GM18861 (cell line): ENCODE measurements around the gene NCOR1.

Experiments
- ATAC-seq: cut with Tn5 transposase; IDR thresholded peaks from one replicate; pipeline ENCODE4 v1.9.1; 2021; ENCODE audit not compliant: unreplicated experiment

NCOR1 gene

DNA sequence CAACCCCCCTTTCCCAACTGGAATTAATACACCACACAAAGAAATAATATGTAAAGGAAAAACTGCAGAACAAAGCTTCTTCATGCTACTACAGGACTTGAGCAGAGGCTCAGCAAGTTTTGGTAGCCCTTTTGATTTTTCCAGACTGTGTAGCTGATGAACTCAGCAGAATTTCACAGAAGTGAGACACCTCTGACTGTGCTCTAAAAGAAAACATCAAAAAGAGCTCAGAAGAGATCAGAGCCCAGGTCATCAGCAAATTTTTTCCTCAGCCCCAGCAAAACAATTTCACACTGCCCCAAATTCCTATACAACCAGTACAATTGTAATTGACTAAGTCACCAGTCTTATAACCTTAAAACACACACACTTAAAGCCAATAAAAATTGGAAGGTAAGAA is 177.7 kb downstream of the NCOR1 start:
- ATAC-seq: no peak

DNA sequence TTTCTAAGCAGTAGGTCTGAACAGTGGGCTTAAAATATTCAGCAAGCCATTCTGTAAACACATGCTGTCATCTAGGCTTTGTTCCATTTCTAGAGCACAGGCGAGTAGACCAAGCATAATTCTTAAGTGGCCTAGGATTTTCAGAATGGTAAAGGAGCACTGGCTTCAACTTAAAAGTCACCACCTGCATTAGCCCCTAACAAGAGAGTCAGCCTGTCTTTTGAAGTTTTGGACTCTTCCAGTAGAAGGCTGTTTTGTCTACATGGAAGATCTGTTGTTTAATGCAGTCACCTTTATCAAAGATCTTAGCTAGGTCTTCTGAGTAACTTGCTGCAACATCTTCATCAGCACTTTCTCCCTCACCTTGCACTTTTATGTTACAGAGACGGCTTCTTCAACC is 179.1 kb downstream of the NCOR1 start:
- ATAC-seq: no peak

DNA sequence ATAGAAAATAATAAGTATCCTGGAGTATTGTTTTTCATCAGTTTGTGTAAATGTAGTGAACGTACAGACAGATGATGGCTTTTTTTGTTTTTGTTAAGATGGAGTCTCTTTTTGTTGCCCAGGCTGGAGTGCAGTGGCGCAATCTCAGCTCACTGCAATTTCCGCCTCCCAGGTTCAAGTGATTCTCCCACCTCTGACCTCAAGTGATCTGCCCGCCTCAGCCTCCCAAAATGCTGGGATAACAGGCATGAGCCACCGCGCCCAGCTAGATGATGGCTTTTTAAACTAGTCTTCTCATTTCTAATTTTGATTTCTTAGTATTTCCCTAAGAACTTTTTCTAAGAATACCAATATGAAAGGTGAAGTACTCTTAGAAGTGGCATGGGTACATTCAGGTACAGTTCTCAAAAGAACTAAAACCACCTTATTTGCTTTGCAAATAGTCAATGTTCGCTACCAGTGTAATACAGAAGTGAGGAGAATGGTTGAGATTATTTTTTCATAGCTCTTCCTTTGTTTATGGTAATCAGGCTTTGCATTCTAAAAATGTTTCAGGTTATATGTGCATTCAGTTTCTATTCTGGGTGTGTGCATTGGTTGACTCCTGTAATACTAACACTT is 181.5 kb downstream of the NCOR1 start:
- ATAC-seq: no peak

DNA sequence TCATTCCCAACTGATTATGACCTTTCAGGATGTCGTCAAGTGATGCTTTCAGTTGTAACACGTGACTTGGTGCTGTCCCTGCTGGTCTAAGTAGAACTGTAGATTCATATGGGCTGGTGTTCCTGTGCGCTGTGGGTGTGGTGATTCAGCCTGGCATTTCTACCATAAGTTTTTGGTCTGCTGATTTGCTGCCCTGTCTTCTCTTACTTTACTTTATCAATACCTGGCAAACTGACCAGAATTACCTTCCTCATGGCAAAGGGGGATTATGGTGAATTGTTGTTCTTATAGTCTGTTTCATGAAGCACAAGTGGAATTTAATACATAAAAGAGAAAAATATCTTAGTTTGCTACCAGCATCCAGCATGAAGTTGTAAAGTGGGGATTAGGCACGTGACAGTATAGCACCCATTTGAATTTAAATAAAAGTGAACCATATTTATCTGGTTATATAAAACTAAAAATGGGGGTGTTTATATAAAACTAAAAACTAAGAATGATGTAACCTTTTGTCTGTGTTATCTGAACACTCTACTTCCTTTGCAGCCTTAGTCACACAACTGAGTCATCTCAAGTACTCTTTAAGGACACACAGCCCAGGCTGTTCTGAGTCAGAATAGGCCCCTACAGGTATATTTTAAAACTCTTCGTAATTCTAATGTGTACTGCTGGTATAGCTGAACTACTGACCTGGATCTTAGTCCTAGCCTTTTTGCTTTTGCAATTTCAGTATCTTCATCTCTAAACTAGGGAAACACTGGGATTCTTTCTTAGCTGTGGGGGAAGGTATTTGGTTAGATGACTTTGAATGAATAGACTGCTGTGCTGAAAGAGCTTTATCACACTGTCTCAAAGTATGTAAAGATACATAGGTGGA is 187.4 kb downstream of the NCOR1 start:
- peak; percentile 81 for ATAC-seq

DNA sequence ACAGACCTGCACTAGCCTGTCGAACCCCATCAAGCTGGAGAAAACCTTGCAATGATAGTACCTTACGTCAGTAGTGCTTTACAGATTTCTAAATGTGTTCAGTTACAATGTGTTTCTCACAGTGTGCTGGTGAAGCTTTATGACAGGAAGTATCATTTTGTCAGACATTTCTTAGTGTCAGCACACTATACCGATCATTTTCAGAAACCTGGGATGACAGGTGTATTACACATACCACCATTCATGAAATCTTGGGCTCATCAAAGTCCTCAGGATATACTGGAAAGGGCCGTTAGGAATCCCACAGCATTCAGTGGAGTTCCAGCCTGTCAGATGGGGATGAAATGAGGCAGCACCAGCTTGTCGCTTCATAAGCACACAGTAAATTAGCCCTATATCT is 188.4 kb downstream of the NCOR1 start:
- ATAC-seq: no peak

DNA sequence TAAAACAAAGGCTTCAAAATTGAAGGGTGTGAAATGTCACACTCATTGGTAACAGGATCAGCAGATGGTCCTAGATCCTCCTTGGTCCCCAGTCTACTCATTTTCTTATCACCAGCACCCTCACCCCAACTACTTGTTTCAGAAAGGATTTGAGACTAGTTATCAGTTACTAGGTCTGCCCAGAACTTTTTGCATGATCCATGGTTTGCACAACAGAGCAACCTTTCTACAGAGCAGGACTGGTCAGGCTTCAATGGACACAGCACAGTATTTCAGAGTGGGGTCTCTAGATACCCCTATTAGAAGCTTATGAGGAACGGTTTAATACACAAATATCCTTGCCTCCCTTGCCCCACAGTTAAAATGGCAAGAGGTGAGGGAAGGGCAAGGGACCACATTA is 190.1 kb downstream of the NCOR1 start:
- no peak for ATAC-seq

DNA sequence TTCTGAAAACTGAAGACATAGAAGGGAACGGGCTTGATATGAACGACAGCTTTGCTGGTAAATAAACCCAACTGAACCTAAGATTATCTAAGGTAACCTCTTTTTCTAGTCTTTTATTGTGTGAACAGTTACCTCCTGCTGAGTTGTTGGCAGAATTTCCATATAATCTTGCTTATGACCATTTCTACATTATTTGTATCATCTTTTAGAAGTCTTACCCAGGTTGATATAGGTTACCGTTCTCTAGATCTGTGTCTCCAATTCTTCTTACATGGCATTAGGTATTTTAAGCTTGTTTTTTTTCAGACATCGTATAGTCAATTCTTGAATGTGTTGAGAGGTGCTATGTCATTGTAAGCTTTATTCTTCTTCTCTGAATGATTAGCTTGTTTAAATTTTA is 191.5 kb downstream of the NCOR1 start:
- ATAC-seq: no peak

DNA sequence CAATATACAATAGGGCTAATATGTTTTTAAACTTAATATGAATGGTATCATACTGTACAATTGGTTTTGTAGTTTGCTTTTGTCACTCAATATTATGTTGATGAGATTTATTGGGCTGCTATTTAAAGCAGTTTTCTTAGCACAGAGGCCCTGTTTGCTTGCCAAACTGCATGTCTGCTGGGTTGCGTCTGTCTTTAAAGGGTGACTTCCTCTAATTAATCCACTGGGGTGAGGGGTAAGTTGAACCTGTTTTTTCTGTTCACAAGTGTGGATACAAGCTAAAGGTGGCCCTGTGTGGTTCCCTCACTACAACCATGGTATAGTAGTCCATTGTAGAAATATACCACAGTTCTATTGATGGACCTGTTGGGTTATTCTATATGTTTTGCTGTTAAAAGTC is 196.0 kb downstream of the NCOR1 start:
- no peak for ATAC-seq

DNA sequence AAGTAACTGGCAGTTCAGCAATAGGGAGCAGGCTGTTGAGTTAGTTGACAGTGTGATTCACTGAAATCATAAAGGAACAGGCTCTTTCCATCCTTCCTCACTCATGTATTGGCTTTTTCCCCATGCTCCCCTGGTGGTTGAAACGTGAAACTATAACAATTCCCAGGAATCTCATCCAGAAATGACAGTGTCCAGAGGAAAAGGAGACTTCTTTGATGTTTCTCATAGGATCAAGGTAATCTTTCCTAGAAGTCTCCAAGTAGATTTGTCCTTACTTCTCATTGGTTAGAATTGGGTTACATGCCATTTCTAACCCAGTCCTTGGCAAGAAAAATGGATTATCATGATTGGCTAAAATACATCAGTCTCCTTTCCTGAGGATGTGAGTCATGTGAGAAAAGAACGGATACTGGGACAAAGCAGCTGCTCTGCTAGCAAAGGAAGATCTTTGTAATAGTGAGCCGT is 201.4 kb downstream of the NCOR1 start:
- ATAC-seq: no peak

DNA sequence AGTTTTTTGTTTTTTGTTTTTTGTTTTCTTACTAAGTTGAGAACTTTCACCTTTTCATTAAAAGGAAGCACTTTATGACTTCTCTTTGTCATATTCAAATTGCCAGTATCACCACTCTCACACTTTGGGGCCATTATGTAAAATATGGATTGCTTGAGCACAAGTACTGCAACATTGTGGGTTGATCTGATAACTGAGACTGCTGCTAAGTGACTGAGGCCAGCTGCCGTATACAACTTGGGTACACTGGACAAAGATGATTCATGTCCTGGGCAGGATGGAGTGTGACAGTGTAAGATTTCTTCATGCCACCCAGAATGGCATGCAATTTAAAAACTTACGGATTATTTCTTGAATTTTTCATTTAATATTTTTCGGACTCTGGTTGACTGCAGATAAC is 207.9 kb downstream of the NCOR1 start:
- ATAC-seq: no peak

DNA sequence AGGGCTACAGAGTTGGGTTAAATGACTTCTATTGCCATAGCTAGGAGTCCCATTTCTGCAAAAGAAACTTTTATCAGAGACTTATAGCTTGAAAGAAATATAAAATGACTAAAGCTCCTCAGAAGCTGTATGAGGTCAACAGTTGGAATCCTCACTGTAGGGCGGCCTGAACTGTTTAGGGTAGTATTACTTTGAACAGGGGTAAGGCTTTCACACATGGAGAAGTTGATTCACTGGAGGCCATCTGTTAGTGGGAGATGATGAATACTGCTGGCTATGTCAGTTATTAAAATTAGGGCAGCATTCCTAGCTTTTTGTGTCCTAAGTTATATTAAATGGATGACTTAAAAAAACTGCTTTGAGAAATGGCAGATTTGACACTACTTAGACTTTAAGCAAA is 209.7 kb downstream of the NCOR1 start:
- ATAC-seq: no peak

DNA sequence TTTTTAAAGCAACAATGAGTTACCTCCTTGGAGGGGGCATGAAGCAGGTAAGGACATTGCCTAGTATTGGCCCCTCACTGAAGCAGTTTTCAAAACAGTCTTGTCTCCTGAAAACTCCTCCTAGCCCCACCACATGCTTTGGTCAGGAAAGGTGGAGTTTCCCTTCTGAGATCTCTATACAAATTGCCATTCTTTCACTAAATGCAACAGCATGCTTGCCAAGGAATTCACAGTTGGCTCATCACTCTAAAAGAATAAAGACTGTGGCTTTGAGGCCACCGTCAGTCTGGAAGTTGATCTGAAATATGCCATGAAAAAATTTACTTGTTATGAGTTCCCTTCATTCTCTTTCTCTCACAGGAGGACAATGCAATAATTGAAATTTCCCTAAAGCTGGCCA is 211.5 kb downstream of the NCOR1 start:
- ATAC-seq: no peak

DNA sequence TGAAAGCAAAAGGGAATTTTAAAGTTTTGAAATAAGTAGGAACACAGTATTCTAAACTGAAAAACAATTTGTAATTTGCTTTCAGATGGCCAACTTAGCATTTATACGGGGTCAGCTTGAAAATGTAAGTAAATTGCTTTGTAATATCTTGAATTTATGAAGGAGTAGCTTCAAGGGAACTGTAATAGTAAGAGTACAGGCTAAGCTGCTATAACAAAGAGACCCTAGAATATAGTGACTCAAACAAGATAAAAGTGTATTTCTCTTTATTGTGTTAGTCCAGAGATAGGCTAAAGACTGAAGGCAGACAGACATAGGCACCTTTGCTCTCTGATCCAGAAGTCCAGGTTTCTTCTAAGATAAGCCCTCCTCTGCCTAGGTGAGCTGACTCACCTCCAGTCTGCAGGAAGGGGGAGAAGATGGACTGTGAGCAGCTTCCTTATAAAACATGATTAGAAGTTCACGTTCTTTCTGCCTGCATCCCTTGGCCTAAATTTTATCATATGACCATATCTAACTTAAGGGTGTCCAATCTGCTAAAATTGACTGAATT is 212.6 kb downstream of the NCOR1 start:
- no peak for ATAC-seq

DNA sequence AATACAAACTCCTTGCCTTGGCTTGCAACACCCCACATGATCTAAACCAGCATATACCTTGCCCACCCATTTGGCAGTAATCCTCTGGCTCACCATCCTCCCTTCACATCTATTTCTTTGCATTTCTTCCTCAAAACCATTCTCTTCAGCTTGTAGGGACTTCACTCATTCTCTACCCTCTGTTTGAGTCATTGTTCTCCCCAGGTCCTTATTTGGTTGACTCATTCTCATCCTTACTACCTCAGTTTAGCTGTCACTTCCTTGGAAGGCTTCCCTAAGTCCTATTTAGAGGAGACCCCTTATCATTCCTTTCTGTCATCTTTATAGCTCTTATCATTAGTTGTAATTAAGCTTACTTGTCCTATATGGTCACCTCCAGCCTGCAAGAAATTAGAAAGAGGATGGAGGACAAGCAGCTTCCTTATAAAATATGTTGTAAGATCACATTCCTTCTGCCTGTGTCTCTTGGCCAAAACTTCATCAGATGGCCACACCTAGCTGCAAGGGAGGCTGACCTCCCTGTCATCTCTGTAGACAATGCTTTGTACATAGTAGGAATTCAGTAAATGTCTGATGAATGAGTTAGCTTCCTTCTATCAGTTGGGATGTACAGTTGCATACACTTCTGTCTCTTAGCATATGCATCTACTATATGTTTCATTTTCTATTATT is 214.0 kb downstream of the NCOR1 start:
- no peak for ATAC-seq

DNA sequence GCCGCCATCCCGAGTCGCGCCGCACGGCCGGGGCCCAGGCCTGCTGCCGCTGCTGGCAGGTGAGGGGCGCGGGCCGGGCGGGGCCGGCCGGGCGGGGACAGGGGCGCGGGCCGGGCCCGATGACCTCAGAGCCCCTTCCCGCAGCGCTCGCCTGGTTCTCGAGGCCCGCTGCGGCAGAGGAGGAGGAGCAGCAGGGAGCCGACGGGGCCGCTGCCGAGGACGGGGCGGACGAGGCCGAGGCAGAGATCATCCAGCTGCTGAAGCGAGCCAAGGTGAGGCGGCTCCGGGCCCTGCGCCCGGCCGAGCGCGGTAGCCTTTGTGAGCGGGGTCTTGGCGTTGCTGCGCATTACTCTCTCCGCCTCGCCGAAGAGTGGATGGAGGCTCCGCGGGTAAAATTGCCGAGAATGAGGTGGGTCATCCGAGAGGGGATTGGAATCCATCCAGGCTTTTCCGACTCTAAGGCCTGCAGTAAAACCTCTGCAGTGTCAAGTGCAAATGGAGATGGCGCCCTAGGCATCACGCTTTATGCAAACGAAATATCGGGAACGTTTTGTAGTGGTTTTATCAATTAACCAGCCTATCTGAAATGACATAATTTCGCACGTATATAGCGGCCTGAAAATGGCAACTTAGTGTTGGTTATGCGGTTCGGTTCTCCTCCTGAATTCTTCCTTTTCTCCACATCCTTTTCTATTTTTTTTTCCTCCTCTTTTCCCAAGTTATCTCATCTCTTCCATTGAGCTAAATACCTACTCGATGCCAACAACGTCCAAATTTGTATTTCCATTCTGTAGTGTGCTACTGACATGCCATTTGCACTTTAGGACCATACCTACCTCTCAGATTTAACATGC is 215.1 kb downstream of the NCOR1 start:
- ATAC-seq: no peak

DNA sequence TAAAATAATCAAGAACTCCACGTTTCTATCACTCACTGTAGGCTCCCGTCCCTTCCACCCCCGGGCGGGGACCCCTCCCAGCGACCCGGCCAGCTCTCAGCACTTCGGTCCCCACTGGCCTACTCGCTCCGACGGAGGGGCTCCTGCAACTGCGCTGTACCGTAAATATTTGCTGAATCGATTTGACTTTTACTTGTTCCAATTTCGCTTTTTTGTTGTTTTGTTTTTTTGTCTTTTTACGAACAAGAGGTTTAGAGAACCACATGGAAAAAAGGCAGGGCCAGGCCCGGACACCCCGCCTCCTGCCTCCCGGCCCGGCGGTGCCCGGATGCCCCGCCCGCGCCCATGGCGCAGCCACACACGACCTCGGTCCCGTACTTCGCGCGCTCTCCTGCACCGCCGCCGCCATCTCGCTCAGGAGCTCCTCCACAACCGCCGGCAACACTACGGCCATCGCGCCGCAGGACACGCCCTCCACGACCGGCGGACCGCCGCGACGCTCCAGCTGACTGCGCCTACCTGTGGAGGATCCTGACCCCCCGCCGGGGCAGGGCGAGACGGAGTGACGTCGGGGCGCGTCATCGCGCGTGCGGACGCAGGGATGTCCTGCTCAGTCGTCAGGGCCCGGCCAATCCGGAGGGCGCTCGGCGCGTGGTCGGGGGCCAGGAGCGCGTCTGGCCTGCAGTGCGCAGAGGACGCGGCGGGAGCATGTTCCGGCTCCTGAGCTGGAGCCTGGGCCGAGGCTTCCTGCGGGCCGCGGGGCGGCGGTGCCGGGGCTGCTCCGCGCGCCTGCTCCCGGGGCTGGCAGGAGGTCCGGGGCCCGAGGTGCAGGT is 216.0 kb downstream of the NCOR1 start, which contains the start of the genes TTC19 and ZSWIM7:
Gene TTC19, plus strand, starts transcription at position 684 of the 833 bp plus-strand sequence. Its CDS starts 25 bp downstream, at position 709.
Gene ZSWIM7, minus strand, starts transcription at position 564 of the 833 bp plus-strand sequence. Its CDS starts 110 bp downstream, at position 454.
- peak; percentile 88 for ATAC-seq

DNA sequence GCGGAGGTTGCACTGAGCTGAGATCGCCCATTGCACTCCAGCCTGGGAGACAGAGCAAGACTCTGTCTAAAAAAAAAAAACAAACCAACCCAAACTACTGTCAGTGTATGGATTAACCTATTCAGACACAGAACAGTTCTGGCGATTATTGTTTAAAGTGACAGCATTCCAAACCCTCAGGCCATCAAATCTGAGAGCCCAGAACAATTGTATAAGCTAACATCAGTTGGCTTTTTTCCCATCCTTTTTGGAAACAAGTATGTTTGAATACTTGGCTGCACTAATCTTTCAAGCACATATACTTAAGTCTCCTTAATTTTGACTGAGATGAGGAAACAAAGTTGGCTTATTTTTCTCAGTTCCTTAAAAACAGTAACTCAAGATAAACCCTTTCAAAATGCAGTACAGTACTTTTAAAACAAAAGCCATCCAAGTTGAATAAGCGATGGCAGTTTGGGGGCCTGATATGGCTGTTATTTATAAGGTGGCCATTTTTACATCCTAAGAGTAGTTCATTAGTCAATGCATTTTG is 217.2 kb downstream of the NCOR1 start:
- no peak for ATAC-seq

DNA sequence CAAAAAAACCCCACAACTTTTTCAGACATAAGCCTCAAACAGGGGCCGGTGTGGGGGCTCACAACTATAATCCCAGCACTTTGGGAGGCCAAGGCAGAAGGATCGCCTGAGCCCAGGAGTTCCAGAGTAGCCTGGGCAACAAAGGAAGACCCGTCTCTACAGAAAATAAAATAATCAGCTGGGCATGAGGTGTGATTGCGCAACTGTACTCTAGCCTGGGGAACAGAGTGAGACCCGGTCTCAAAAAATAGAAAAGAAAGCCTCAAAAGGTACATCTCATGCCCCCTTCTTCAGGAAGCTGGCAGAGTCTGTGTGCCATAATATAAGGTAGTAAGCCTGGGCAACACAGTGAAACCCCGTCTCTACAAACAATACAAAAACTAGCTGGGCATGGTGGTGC is 219.0 kb downstream of the NCOR1 start:
- no peak for ATAC-seq
